Right cardiac atrium (tissue), 5 donors: Measurements from ENCODE around the gene HSD11B2. TPM values are rescaled to one million over a fixed set of nuclear protein-coding genes. Genes with fewer than 3 reads are reported as not detected.
A peak's percentile ranks its signal among the peaks of the same experiment; 100 is the strongest.

Experiments
- ATAC-seq, 2 donors: fragments of 200-7000 bp; cut with Tn5 transposase; one replicate each; pipeline versions ENCODE4 v1.8.0 to v1.9.1; 2020; ENCODE audit warnings: moderate library complexity in 2 of 2, mild to moderate bottlenecking in 1 of 2
- DNase-seq, 3 donors: peaks; one replicate each; pipeline ENCODE4 v3.0.0-alpha.2; 2020
- H3K27ac ChIP-seq: one replicate; pipeline ENCODE4 v1.5.1; 2013; ENCODE audit warnings: mild to moderate bottlenecking, low read length, control low read depth, moderate library complexity
- H3K27me3 ChIP-seq: one replicate; pipeline ENCODE4 v1.6.1; 2013; ENCODE audit not compliant: control insufficient read depth, insufficient read depth
- H3K4me1 ChIP-seq: one replicate; pipeline ENCODE4 v1.6.1; 2013; ENCODE audit warnings: low read length; ENCODE audit not compliant: control insufficient read depth, insufficient read depth
- H3K4me3 ChIP-seq: one replicate; pipeline ENCODE4 v1.5.1; 2013; ENCODE audit warnings: low read length, control low read depth
- H3K9me3 ChIP-seq: one replicate; pipeline ENCODE4 v1.6.1; 2013; ENCODE audit warnings: low read length; ENCODE audit not compliant: control insufficient read depth
- WGBS: extraction: QIAGEN DNeasy Blood & Tissue Kit; methylation state at CpG from one replicate; pipeline ENCODE4 v1.1.7; 2013; 5-methylcytosine and 5-hydroxymethylcytosine counted together
- intact Hi-C, 4 donors: fragments of 100-400 bp; cut with DNase I; formaldehyde crosslinking; loops; one replicate each; pipeline versions ENCODE4 v1.11.0 to v1.14.0; 2022 to 2023
- polyA plus RNA-seq: library from polyadenylated mRNA; stranded (reverse); fragments of 200-250 nt; gene quantifications from one replicate; pipeline ENCODE4 v1.2.3, GENCODE V29; 2013
- total RNA-seq, 4 donors: library from RNA; stranded (reverse); fragmentation: NEBNext Ultra II Directional; extraction: Animal tissue kit (Norgen Biotek cat#: 25700); gene quantifications; one replicate each; pipeline ENCODE4 v1.2.1, GENCODE V29; 2021
- donor health status: healthy with polysubstance abuse.
- donor health status: DM: no; HTN: yes; CAD: no.
- donor health status: DM: no; HTN: no; CAD: no.
- donor health status: DM: no; HTN: yes; CAD: no; lungs with severe emphysema.
- donor health status: DM: yes; HTN: yes; CAD: no.

HSD11B2 gene
- total and polyA plus RNA-seq, 5 donors, result 0.38 to 1.6 (median 0.59) TPM

GRCh38 chr16:67466581-67466980 lies 35.7 kb downstream of the HSD11B2 start:
- WGBS, result 81% methylated on average over 6 of the region's 6 CpGs
- Histone ChIP-seq H3K27me3 (no peaks in the 10 kb centered on the region), H3K9me3 (no peaks in the 10 kb centered on the region), H3K4me1 (peaks cover 11% of the 10 kb centered on the region), H3K4me3 (no peak overlapping the region), H3K27ac (no peak overlapping the region)
- intact Hi-C loops, result loop anchor here in 3 of 4 donors (5.0 kb wide), 1 partner anchor 39 kb away; no protein-coding TSS in a partner anchor
- DNase-seq, result peak in 1 of 3 donors; percentile 3
- ATAC-seq, result no peak

GRCh38 chr16:67468731-67469130 lies 37.8 kb downstream of the HSD11B2 start:
- no peak overlapping the region for H3K4me3 ChIP-seq
- 81% methylated on average over 5 of the region's 5 CpGs for WGBS
- no peak for ATAC-seq
- peak in 1 of 3 donors; percentile 31 for DNase-seq
- intact Hi-C loops, result loop anchor here in 3 of 4 donors (5.0 kb wide), 1 partner anchor 41 kb away; no protein-coding TSS in a partner anchor
- no peak overlapping the region for H3K27ac ChIP-seq
- no peaks in the 10 kb centered on the region for H3K9me3 ChIP-seq
- H3K4me1 ChIP-seq, result peaks cover 11% of the 10 kb centered on the region
- H3K27me3 ChIP-seq, result no peaks in the 10 kb centered on the region

- 22% methylated on average over 7 of the region's 7 CpGs for WGBS
- Histone ChIP-seq H3K9me3 (no peaks in the 10 kb centered on the region), H3K27ac (no peak overlapping the region), H3K4me1 (peaks cover 14% of the 10 kb centered on the region), H3K27me3 (no peaks in the 10 kb centered on the region), H3K4me3 (no peak overlapping the region)
- DNase-seq (peak; percentile 88 to 95 (median 94)), ATAC-seq (peak; percentile 77 to 91)
- intact Hi-C loops, result no loop called here
These were observed 39.4 kb downstream of the HSD11B2 start for GRCh38 chr16:67470359-67470758.

- no peaks in the 10 kb centered on the region for H3K9me3 ChIP-seq
- H3K27me3 ChIP-seq, result no peaks in the 10 kb centered on the region
- intact Hi-C loops, result no loop called here
- H3K27ac ChIP-seq, result no peak overlapping the region
- DNase-seq, result peak in 1 of 3 donors; percentile 9
- ATAC-seq, result no peak
- no peak overlapping the region for H3K4me3 ChIP-seq
- 96% methylated on average over 6 of the region's 6 CpGs for WGBS
- H3K4me1 ChIP-seq, result peaks cover 12% of the 10 kb centered on the region
These were observed 41.0 kb downstream of the HSD11B2 start for GRCh38 chr16:67471758-67472384.

GRCh38 chr16:67474551-67475455 lies 43.9 kb downstream of the HSD11B2 start:
- no peak overlapping the region for H3K4me3 ChIP-seq
- no peaks in the 10 kb centered on the region for H3K9me3 ChIP-seq
- H3K27me3 ChIP-seq, result no peaks in the 10 kb centered on the region
- WGBS, result 85% methylated on average over 11 of the region's 11 CpGs
- ATAC-seq (no peak), DNase-seq (peak in 1 of 3 donors; percentile 61)
- intact Hi-C loops, result no loop called here
- H3K27ac ChIP-seq, result no peak overlapping the region
- peaks cover 11% of the 10 kb centered on the region for H3K4me1 ChIP-seq

GRCh38 chr16:67477960-67478554 lies 47.1 kb downstream of the HSD11B2 start:
- Histone ChIP-seq H3K4me3 (no peak overlapping the region), H3K27ac (no peak overlapping the region), H3K4me1 (peaks cover 6% of the 10 kb centered on the region), H3K9me3 (no peaks in the 10 kb centered on the region), H3K27me3 (no peaks in the 10 kb centered on the region)
- ATAC-seq, result no peak
- intact Hi-C loops, result no loop called here
- no peak for DNase-seq
- WGBS, result 93% methylated on average over 8 of the region's 8 CpGs

- DNase-seq (peak; percentile 98 to 100 (median 99)), ATAC-seq (peak; percentile 95 to 96)
- Histone ChIP-seq H3K27ac (peak within 1 kb of the TSS; percentile 82), H3K4me1 (peaks cover 3% of the 10 kb centered on the region), H3K27me3 (no peaks in the 10 kb centered on the region), H3K9me3 (no peaks in the 10 kb centered on the region), H3K4me3 (peak within 1 kb of the TSS; percentile 81)
- WGBS, result under 1% methylated on average over 57 of the region's 57 CpGs
- intact Hi-C loops, result no loop called here
These were observed 50.1 kb downstream of the HSD11B2 start, which contains the start of gene ATP6V0D1 for GRCh38 chr16:67480833-67481560. Gene ATP6V0D1, minus strand, starts transcription at chr16:67481157. Its CDS starts 71 bp downstream, at chr16:67481086.

GRCh38 chr16:67481561-67482232 lies 50.8 kb downstream of the HSD11B2 start:
- Histone ChIP-seq H3K27ac (peak overlapping the region; percentile 53), H3K4me3 (peak overlapping the region; percentile 53), H3K9me3 (no peaks in the 10 kb centered on the region), H3K27me3 (no peaks in the 10 kb centered on the region), H3K4me1 (peaks cover 3% of the 10 kb centered on the region)
- 12% methylated on average over 17 of the region's 17 CpGs for WGBS
- DNase-seq (peak; percentile 62 to 86 (median 79)), ATAC-seq (peak; percentile 25 to 31)
- intact Hi-C loops, result no loop called here

GRCh38 chr16:67482233-67482924 lies 51.5 kb downstream of the HSD11B2 start:
- intact Hi-C loops, result no loop called here
- peak overlapping the region; percentile 9 for H3K27ac ChIP-seq
- ATAC-seq (peak in 1 of 2 donors; percentile 7), DNase-seq (peak in 1 of 3 donors; percentile 62)
- peak overlapping the region; percentile 53 for H3K4me3 ChIP-seq
- H3K4me1 ChIP-seq, result peaks cover 3% of the 10 kb centered on the region
- 72% methylated on average over 25 of the region's 25 CpGs for WGBS
- H3K27me3 ChIP-seq, result no peaks in the 10 kb centered on the region
- no peaks in the 10 kb centered on the region for H3K9me3 ChIP-seq
